ENCODE measurements around the gene FANCL. TPM values are rescaled to one million over a fixed set of nuclear protein-coding genes. Genes with fewer than 3 reads are reported as not detected.
"Not testable (repeated sequence)": the region's sequence is repeated elsewhere in the genome, so short reads cannot be mapped to it uniquely, and the experiment has no call there.

Gene FANCL
- total RNA-seq, 3 donors from 2014 or later, result 10.9 to 48.4 (median 38.0) TPM

GRCh38 chr2:58266211-58266610 lies 25.1 kb upstream of the FANCL start:
- DNase-seq (ENCODE audit: low spot score in 2 of 2), result no peak
- H3K9me3 ChIP-seq, result no peaks in the 10 kb centered on the region
- H3K4me3 ChIP-seq, result no peak overlapping the region
- no peaks in the 10 kb centered on the region for H3K4me1 ChIP-seq
- H3K36me3 ChIP-seq, result no peaks in the 10 kb centered on the region
- TF ChIP-seq CTCF (IDR thresholded peaks at IDR 0.05) (no peak), POLR2A (IDR thresholded peaks at IDR 0.05) (no peak), POLR2AphosphoS5 (IDR thresholded peaks at IDR 0.05) (no peak)
- no peak overlapping the region for H3K27ac ChIP-seq
- intact Hi-C loops (cut with DNase I; ENCODE audit: low total_unique reads), result loop anchor here (10.0 kb wide), 1 partner anchor 391 kb away; no protein-coding TSS in a partner anchor
- H3K27me3 ChIP-seq, result no peaks in the 10 kb centered on the region

- no peaks in the 10 kb centered on the region for H3K9me3 ChIP-seq
- TF ChIP-seq CTCF (IDR thresholded peaks at IDR 0.05) (no peak), POLR2AphosphoS5 (IDR thresholded peaks at IDR 0.05) (no peak), POLR2A (IDR thresholded peaks at IDR 0.05) (no peak)
- H3K4me3 ChIP-seq, result no peak overlapping the region
- intact Hi-C loops (cut with DNase I; ENCODE audit: low total_unique reads), result loop anchor here (10.0 kb wide), 1 partner anchor 386 kb away; no protein-coding TSS in a partner anchor
- no peaks in the 10 kb centered on the region for H3K4me1 ChIP-seq
- no peaks in the 10 kb centered on the region for H3K27me3 ChIP-seq
- no peak for DNase-seq (ENCODE audit: low spot score in 2 of 2)
- H3K27ac ChIP-seq, result no peak overlapping the region
- H3K36me3 ChIP-seq, result no peaks in the 10 kb centered on the region
Observed at GRCh38 chr2:58261209-58261608, 20.1 kb upstream of the FANCL start.

- intact Hi-C loops (cut with DNase I; ENCODE audit: low total_unique reads); H3K27ac ChIP-seq; H3K36me3 ChIP-seq; H3K27me3 ChIP-seq; DNase-seq (ENCODE audit: low spot score in 2 of 2); H3K4me1 ChIP-seq; H3K9me3 ChIP-seq; H3K4me3 ChIP-seq: not testable (repeated sequence)
Observed at GRCh38 chr2:58258456-58258855, 17.3 kb upstream of the FANCL start.

GRCh38 chr2:58251331-58252201 lies 10.4 kb upstream of the FANCL start:
- H3K9me3 ChIP-seq; intact Hi-C loops (cut with DNase I; ENCODE audit: low total_unique reads); H3K4me3 ChIP-seq; H3K36me3 ChIP-seq; H3K27me3 ChIP-seq; H3K27ac ChIP-seq; H3K4me1 ChIP-seq; DNase-seq (ENCODE audit: low spot score in 2 of 2): not testable (repeated sequence)

- Histone ChIP-seq H3K9me3 (no peaks in the 10 kb centered on the region), H3K36me3 (no peaks in the 10 kb centered on the region), H3K4me1 (no peaks in the 10 kb centered on the region), H3K27ac (peak overlapping the region; percentile 83 to 88), H3K4me3 (peak overlapping the region; percentile 72 to 89 (median 77)), H3K27me3 (no peaks in the 10 kb centered on the region)
- intact Hi-C loops (cut with DNase I; ENCODE audit: low total_unique reads), result no loop called here
- no peak for DNase-seq (ENCODE audit: low spot score in 2 of 2)
- TF ChIP-seq POLR2AphosphoS5 (IDR thresholded peaks at IDR 0.05), result no peak
- TF ChIP-seq CTCF (IDR thresholded peaks at IDR 0.05), result no peak
- no peak for TF ChIP-seq POLR2A (IDR thresholded peaks at IDR 0.05)
Observed at GRCh38 chr2:58241546-58241864, 380 bp upstream of the FANCL start.

GRCh38 chr2:58239243-58239925 lies 1.7 kb downstream of the FANCL start:
- no peak for DNase-seq (ENCODE audit: low spot score in 2 of 2)
- no peaks in the 10 kb centered on the region for H3K9me3 ChIP-seq
- H3K36me3 ChIP-seq, result no peaks in the 10 kb centered on the region
- no peak overlapping the region for H3K27ac ChIP-seq
- no peaks in the 10 kb centered on the region for H3K4me1 ChIP-seq
- no peak for TF ChIP-seq POLR2A (IDR thresholded peaks at IDR 0.05)
- no peak for TF ChIP-seq CTCF (IDR thresholded peaks at IDR 0.05)
- TF ChIP-seq POLR2AphosphoS5 (IDR thresholded peaks at IDR 0.05), result no peak
- H3K4me3 ChIP-seq, result no peak overlapping the region
- H3K27me3 ChIP-seq, result no peaks in the 10 kb centered on the region
- intact Hi-C loops (cut with DNase I; ENCODE audit: low total_unique reads), result no loop called here
